CD4-positive, alpha-beta memory T cell (primary cell): Measurements from ENCODE around the gene SAP30BP. TPM values are rescaled to one million over a fixed set of nuclear protein-coding genes. Genes with fewer than 3 reads are reported as not detected.

Experiments
- CTCF ChIA-PET: fragments of 350-600 bp; sonication (Branson Sonifier 250); formaldehyde crosslinking; loops from one replicate; lab custom pipeline; 2021; ENCODE audit warnings: inconsistent platforms; ENCODE audit not compliant: partially characterized antibody; lab: Charles Lee
- POLR2A ChIA-PET: fragments of 350-600 bp; sonication (Branson Sonifier 250); formaldehyde crosslinking; loops from one replicate; lab custom pipeline; 2021; ENCODE audit not compliant: partially characterized antibody; lab: Charles Lee
- DNase-seq, 5 donors: peaks; one replicate each; pipeline versions ENCODE4 v3.0.0 to v3.0.0-alpha.2; 2020 to 2022; ENCODE audit warnings: mixed read lengths in 1 of 5
- H3K27ac ChIP-seq: one replicate; pipeline ENCODE4 v1.7.0; 2013; ENCODE audit warnings: low read depth, low read length
- H3K27me3 ChIP-seq: 2 replicates; pipeline ENCODE4 v1.7.0; 2013; ENCODE audit warnings: mild to moderate bottlenecking, low read length, moderate library complexity; ENCODE audit not compliant: insufficient read depth
- H3K36me3 ChIP-seq: 2 replicates; pipeline ENCODE4 v1.7.0; 2013; ENCODE audit warnings: mild to moderate bottlenecking, low read length, moderate library complexity; ENCODE audit not compliant: insufficient read depth
- H3K4me1 ChIP-seq: 2 replicates; pipeline ENCODE4 v1.7.0; 2013; ENCODE audit warnings: mild to moderate bottlenecking, low read length, moderate library complexity; ENCODE audit not compliant: insufficient read depth
- H3K4me3 ChIP-seq, 2 donors: one replicate each; pipeline ENCODE4 v1.7.0; 2013; ENCODE audit warnings: low read length in 2 of 2, mild to moderate bottlenecking in 1 of 2
- H3K9me3 ChIP-seq, 2 donors: one replicate each; pipeline ENCODE4 v1.7.0; 2013; ENCODE audit warnings: low read length in 2 of 2, control low read depth in 1 of 2; ENCODE audit not compliant: control insufficient read depth in 1 of 2
- H3K27ac Mint-ChIP-seq, 7 donors: one replicate each; pipeline ENCODE4 v1.8.0; 2020 to 2021; ENCODE audit warnings: mixed read lengths in 7 of 7, mild to moderate bottlenecking in 6 of 7, inconsistent platforms in 3 of 7, moderate library complexity in 3 of 7
- H3K27me3 Mint-ChIP-seq, 2 donors: one replicate each; pipeline ENCODE4 v1.8.0; 2020 to 2021; ENCODE audit warnings: mixed read lengths in 2 of 2
- H3K36me3 Mint-ChIP-seq, 2 donors: one replicate each; pipeline ENCODE4 v1.8.0; 2020 to 2021; ENCODE audit warnings: mixed read lengths in 2 of 2, inconsistent platforms in 1 of 2, mild to moderate bottlenecking in 1 of 2
- H3K4me1 Mint-ChIP-seq, 4 donors: one replicate each; pipeline ENCODE4 v1.8.0; 2020 to 2021; ENCODE audit warnings: mixed read lengths in 4 of 4, mild to moderate bottlenecking in 1 of 4
- H3K4me3 Mint-ChIP-seq, 8 donors: one replicate each; pipeline ENCODE4 v1.8.0; 2020 to 2021; ENCODE audit warnings: mixed read lengths in 8 of 8, mild to moderate bottlenecking in 7 of 8, moderate library complexity in 6 of 8, inconsistent platforms in 3 of 8
- H3K9me3 Mint-ChIP-seq, 8 donors: one replicate each; pipeline ENCODE4 v1.8.0; 2020 to 2021; ENCODE audit warnings: mixed read lengths in 8 of 8, mild to moderate bottlenecking in 5 of 8, inconsistent platforms in 3 of 8, moderate library complexity in 1 of 8
- intact Hi-C: fragments of 100-400 bp; cut with micrococcal nuclease; formaldehyde crosslinking; loops from one replicate; pipeline ENCODE4 v1.15.1; 2023
- polyA plus RNA-seq, 2 donors: library from polyadenylated mRNA; unstranded; fragments of 300-500 nt; fragmentation: Illumina TruSeq; gene quantifications; one replicate each; pipeline ENCODE4 v1.2.3, GENCODE V29; 2021
- total RNA-seq, 2 experiments: library from RNA; stranded (reverse); gene quantifications; one replicate each; pipeline ENCODE4 v1.2.3, GENCODE V29; 2021

Gene SAP30BP
- total and polyA plus RNA-seq, 4 experiments from 2014 or later = 69.9 to 119 (median 97.5) TPM

- peaks cover 19 to 36% of the 10 kb centered on the region in 2 donors for H3K36me3 Mint-ChIP-seq
- peaks cover 0 to 10% (median 2%) of the 10 kb centered on the region in 4 donors for H3K4me1 Mint-ChIP-seq
- H3K9me3 ChIP-seq = no peaks in the 10 kb centered on the region
- H3K9me3 Mint-ChIP-seq = no peaks in the 10 kb centered on the region
- ChIA-PET CTCF (interaction anchor here (1.3 to 3.2 kb wide), 3 partner anchors 10 to 29 kb away, joined by 3 to 15 read pairs (median 3); no protein-coding TSS in a partner anchor), POLR2A (no interaction called here)
- no peaks in the 10 kb centered on the region for H3K27me3 Mint-ChIP-seq
- H3K4me1 ChIP-seq = peaks cover 8% of the 10 kb centered on the region
- H3K4me3 Mint-ChIP-seq = no peak overlapping the region
- intact Hi-C loops = no loop called here
- peaks cover 30% of the 10 kb centered on the region for H3K36me3 ChIP-seq
- DNase-seq = no peak
- H3K27ac ChIP-seq = no peak overlapping the region
- no peak overlapping the region for H3K27ac Mint-ChIP-seq
- H3K4me3 ChIP-seq = no peak overlapping the region
- H3K27me3 ChIP-seq = no peaks in the 10 kb centered on the region
These were observed 5.6 kb upstream of the SAP30BP start for GRCh38 chr17:75661531-75661930.

- no peak overlapping the region for H3K4me3 Mint-ChIP-seq
- ChIA-PET CTCF (interaction anchor here (1.3 to 3.2 kb wide), 3 partner anchors 9 to 30 kb away, joined by 3 to 15 read pairs (median 3); no protein-coding TSS in a partner anchor), POLR2A (no interaction called here)
- peaks cover 26% of the 10 kb centered on the region for H3K36me3 ChIP-seq
- DNase-seq = no peak
- peaks cover 0 to 10% (median 2%) of the 10 kb centered on the region in 4 donors for H3K4me1 Mint-ChIP-seq
- no peak overlapping the region for H3K27ac ChIP-seq
- H3K4me1 ChIP-seq = peaks cover 11% of the 10 kb centered on the region
- peak overlapping the region in 1 of 7 donors; percentile 43 for H3K27ac Mint-ChIP-seq
- peaks cover 15 to 30% of the 10 kb centered on the region in 2 donors for H3K36me3 Mint-ChIP-seq
- no peak overlapping the region for H3K4me3 ChIP-seq
- H3K27me3 ChIP-seq = no peaks in the 10 kb centered on the region
- no peaks in the 10 kb centered on the region for H3K9me3 ChIP-seq
- H3K27me3 Mint-ChIP-seq = no peaks in the 10 kb centered on the region
- H3K9me3 Mint-ChIP-seq = no peaks in the 10 kb centered on the region
- intact Hi-C loops = no loop called here
These were observed 4.6 kb upstream of the SAP30BP start for GRCh38 chr17:75662511-75662910.

- no peaks in the 10 kb centered on the region for H3K27me3 Mint-ChIP-seq
- DNase-seq = no peak
- no peaks in the 10 kb centered on the region for H3K27me3 ChIP-seq
- no peak overlapping the region for H3K27ac ChIP-seq
- H3K9me3 ChIP-seq = no peaks in the 10 kb centered on the region
- ChIA-PET CTCF (interaction anchor here (1.0 kb wide), 1 partner anchor 89 kb away, joined by 3 read pairs; no protein-coding TSS in a partner anchor), POLR2A (interaction anchor here (1.3 kb wide), 1 partner anchor 8 kb away, joined by 3 read pairs; no protein-coding TSS in a partner anchor)
- H3K9me3 Mint-ChIP-seq = no peaks in the 10 kb centered on the region
- no peak overlapping the region for H3K4me3 ChIP-seq
- peaks cover 26% of the 10 kb centered on the region for H3K36me3 ChIP-seq
- H3K27ac Mint-ChIP-seq = peak overlapping the region in 2 of 7 donors; percentile 25 to 41
- H3K36me3 Mint-ChIP-seq = peaks cover 22 to 33% of the 10 kb centered on the region in 2 donors
- H3K4me1 ChIP-seq = peaks cover 25% of the 10 kb centered on the region
- intact Hi-C loops = no loop called here
- no peak overlapping the region for H3K4me3 Mint-ChIP-seq
- H3K4me1 Mint-ChIP-seq = peaks cover 0 to 10% (median 7%) of the 10 kb centered on the region in 4 donors
These were observed 3.0 kb upstream of the SAP30BP start for GRCh38 chr17:75664099-75664549.

GRCh38 chr17:75665981-75666380 is 1.2 kb upstream of the SAP30BP start:
- intact Hi-C loops = loop anchor here (2.0 kb wide), 1 partner anchor 619 kb away; the partner anchor contains the start of genes ATP5PD and KCTD2
- Histone ChIP-seq H3K9me3 (no peaks in the 10 kb centered on the region), H3K4me3 (no peak overlapping the region), H3K27ac (peak overlapping the region; percentile 95), H3K4me1 (peaks cover 25% of the 10 kb centered on the region), H3K36me3 (peaks cover 28% of the 10 kb centered on the region), H3K27me3 (no peaks in the 10 kb centered on the region)
- Mint-ChIP-seq H3K9me3 (no peaks in the 10 kb centered on the region), H3K36me3 (peaks cover 33 to 38% of the 10 kb centered on the region in 2 donors), H3K4me1 (peaks cover 10 to 17% (median 15%) of the 10 kb centered on the region in 4 donors), H3K4me3 (peak overlapping the region; percentile 21 to 74 (median 54)), H3K27ac (peak overlapping the region in 5 of 7 donors; percentile 10 to 65 (median 38)), H3K27me3 (no peaks in the 10 kb centered on the region)
- POLR2A ChIA-PET = interaction anchor here (0.7 to 2.4 kb wide), 19 partner anchors 9 to 437 kb away, joined by 3 to 12 read pairs (median 4); partner anchors contain the start of genes EXOC7, GALK1, GGA3 and MIF4GD
- no peak for DNase-seq
- CTCF ChIA-PET = interaction anchor here (1.1 to 4.0 kb wide), 6 partner anchors 8 to 87 kb away, joined by 3 to 27 read pairs (median 12); partner anchors contain the start of gene SMIM5

GRCh38 chr17:75667825-75668224 is 687 bp downstream of the SAP30BP start:
- no peak for DNase-seq
- H3K27me3 ChIP-seq = no peaks in the 10 kb centered on the region
- ChIA-PET CTCF (interaction anchor here (1.1 to 4.0 kb wide), 6 partner anchors 10 to 209 kb away, joined by 3 to 27 read pairs (median 8); partner anchors contain the start of gene SMIM5), POLR2A (interaction anchor here (0.6 to 2.4 kb wide), 10 partner anchors 9 to 931 kb away, joined by 3 to 12 read pairs (median 4); partner anchors contain the start of genes MIF4GD, RAB37 and WBP2)
- Mint-ChIP-seq H3K27ac (peak overlapping the region in 1 of 7 donors; percentile 72), H3K4me1 (peaks cover 14 to 20% (median 17%) of the 10 kb centered on the region in 4 donors), H3K36me3 (peaks cover 31 to 45% of the 10 kb centered on the region in 2 donors), H3K27me3 (no peaks in the 10 kb centered on the region), H3K4me3 (no peak overlapping the region), H3K9me3 (no peaks in the 10 kb centered on the region)
- H3K9me3 ChIP-seq = no peaks in the 10 kb centered on the region
- H3K36me3 ChIP-seq = peaks cover 29% of the 10 kb centered on the region
- H3K27ac ChIP-seq = peak overlapping the region; percentile 95
- peak overlapping the region; percentile 72 to 85 for H3K4me3 ChIP-seq
- intact Hi-C loops = loop anchor here (2.0 kb wide), 1 partner anchor 621 kb away; the partner anchor contains the start of genes ATP5PD and KCTD2
- H3K4me1 ChIP-seq = peaks cover 25% of the 10 kb centered on the region

GRCh38 chr17:75668489-75668888 is 1.4 kb downstream of the SAP30BP start:
- H3K27ac Mint-ChIP-seq = peak overlapping the region in 3 of 7 donors; percentile 35 to 72 (median 53)
- H3K9me3 Mint-ChIP-seq = no peaks in the 10 kb centered on the region
- intact Hi-C loops = no loop called here
- H3K27me3 ChIP-seq = no peaks in the 10 kb centered on the region
- H3K36me3 ChIP-seq = peaks cover 34% of the 10 kb centered on the region
- no peak for DNase-seq
- no peak overlapping the region for H3K4me3 ChIP-seq
- H3K4me3 Mint-ChIP-seq = no peak overlapping the region
- H3K36me3 Mint-ChIP-seq = peaks cover 31 to 50% of the 10 kb centered on the region in 2 donors
- no peaks in the 10 kb centered on the region for H3K9me3 ChIP-seq
- peaks cover 14 to 20% (median 17%) of the 10 kb centered on the region in 4 donors for H3K4me1 Mint-ChIP-seq
- POLR2A ChIA-PET = interaction anchor here (0.7 to 1.2 kb wide), 2 partner anchors 49 to 85 kb away, joined by 3 to 5 read pairs; no protein-coding TSS in a partner anchor
- CTCF ChIA-PET = interaction anchor here (1.1 to 4.0 kb wide), 4 partner anchors 35 to 209 kb away, joined by 3 to 20 read pairs (median 4); partner anchors contain the start of gene SMIM5
- H3K4me1 ChIP-seq = peaks cover 25% of the 10 kb centered on the region
- no peaks in the 10 kb centered on the region for H3K27me3 Mint-ChIP-seq
- H3K27ac ChIP-seq = peak overlapping the region; percentile 95

- H3K4me1 Mint-ChIP-seq = peaks cover 14 to 26% (median 18%) of the 10 kb centered on the region in 4 donors
- no peaks in the 10 kb centered on the region for H3K27me3 ChIP-seq
- H3K36me3 ChIP-seq = peaks cover 39% of the 10 kb centered on the region
- no peaks in the 10 kb centered on the region for H3K27me3 Mint-ChIP-seq
- peaks cover 30% of the 10 kb centered on the region for H3K4me1 ChIP-seq
- no peaks in the 10 kb centered on the region for H3K9me3 ChIP-seq
- intact Hi-C loops = no loop called here
- H3K9me3 Mint-ChIP-seq = no peaks in the 10 kb centered on the region
- peak overlapping the region in 1 of 7 donors; percentile 46 for H3K27ac Mint-ChIP-seq
- H3K4me3 Mint-ChIP-seq = no peak overlapping the region
- H3K4me3 ChIP-seq = no peak overlapping the region
- no peak overlapping the region for H3K27ac ChIP-seq
- DNase-seq = no peak
- CTCF ChIA-PET = interaction anchor here (0.9 to 7.8 kb wide), 3 partner anchors 9 to 77 kb away, joined by 3 to 162 read pairs (median 3); partner anchors contain the start of gene SMIM5
- POLR2A ChIA-PET = interaction anchor here (0.7 to 1.5 kb wide), 4 partner anchors 30 to 109 kb away, joined by 3 to 5 read pairs (median 4); no protein-coding TSS in a partner anchor
- H3K36me3 Mint-ChIP-seq = peaks cover 26 to 49% of the 10 kb centered on the region in 2 donors
These were observed 3.7 kb downstream of the SAP30BP start for GRCh38 chr17:75670868-75671267.
